LNCAP (cell line): ENCODE results near the gene CDC6.

Experiments
- TF ChIP-seq, protein P1 (sequence below): fragments of 450-650 bp; IDR thresholded peaks from 2 replicates; pipeline ENCODE4 v1.5.1; 2017; ENCODE audit warnings: mild to moderate bottlenecking

Gene CDC6

DNA sequence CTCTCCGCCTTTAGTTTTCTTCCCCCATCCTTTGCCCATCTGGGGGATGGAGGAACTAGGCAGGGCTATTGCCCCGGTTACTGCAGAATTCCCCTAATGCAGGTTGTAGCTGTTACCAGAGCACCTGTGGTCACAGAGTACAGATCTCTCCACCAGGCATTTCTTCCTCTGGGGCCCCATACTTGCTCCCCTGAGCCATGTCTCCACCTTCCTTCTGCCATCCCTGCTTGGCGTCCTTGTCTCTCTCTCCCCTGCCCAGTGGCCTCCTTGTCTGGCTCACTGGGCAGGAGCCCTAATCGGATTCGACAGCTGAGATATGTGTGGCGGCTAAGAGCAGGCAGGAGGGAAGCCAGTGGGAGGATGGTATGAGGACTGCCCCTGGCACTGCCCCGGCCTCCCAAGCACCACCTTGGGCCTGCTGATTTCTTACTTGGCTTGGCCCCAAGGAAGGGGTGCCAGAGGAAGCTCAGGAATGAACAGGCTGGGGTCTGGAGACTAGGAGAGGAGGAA, 23.3 kb downstream of the CDC6 start:
- TF ChIP-seq, protein P1, sequence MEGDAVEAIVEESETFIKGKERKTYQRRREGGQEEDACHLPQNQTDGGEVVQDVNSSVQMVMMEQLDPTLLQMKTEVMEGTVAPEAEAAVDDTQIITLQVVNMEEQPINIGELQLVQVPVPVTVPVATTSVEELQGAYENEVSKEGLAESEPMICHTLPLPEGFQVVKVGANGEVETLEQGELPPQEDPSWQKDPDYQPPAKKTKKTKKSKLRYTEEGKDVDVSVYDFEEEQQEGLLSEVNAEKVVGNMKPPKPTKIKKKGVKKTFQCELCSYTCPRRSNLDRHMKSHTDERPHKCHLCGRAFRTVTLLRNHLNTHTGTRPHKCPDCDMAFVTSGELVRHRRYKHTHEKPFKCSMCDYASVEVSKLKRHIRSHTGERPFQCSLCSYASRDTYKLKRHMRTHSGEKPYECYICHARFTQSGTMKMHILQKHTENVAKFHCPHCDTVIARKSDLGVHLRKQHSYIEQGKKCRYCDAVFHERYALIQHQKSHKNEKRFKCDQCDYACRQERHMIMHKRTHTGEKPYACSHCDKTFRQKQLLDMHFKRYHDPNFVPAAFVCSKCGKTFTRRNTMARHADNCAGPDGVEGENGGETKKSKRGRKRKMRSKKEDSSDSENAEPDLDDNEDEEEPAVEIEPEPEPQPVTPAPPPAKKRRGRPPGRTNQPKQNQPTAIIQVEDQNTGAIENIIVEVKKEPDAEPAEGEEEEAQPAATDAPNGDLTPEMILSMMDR = no peak

DNA sequence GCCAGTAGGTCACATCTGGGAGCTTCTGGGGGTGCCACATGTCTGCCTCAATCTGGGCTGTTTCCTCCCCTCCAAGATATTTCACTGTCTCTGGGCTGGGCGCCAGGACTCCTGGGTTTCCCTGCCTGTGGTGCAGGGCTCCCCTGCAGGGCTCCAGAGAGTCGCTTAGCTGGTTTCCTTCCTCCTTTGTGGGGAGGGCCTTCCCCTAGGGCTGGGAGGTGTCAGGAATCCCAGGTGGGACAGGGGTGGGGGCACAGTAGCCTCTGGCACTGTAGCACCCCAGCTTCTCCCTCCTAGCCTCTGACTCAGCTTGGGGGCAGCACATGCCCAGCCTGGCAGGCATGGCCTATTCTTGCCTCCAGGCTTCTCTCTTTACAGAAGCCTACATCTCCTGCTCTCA, 23.9 kb downstream of the CDC6 start:
- TF ChIP-seq, protein P1 = no peak

DNA sequence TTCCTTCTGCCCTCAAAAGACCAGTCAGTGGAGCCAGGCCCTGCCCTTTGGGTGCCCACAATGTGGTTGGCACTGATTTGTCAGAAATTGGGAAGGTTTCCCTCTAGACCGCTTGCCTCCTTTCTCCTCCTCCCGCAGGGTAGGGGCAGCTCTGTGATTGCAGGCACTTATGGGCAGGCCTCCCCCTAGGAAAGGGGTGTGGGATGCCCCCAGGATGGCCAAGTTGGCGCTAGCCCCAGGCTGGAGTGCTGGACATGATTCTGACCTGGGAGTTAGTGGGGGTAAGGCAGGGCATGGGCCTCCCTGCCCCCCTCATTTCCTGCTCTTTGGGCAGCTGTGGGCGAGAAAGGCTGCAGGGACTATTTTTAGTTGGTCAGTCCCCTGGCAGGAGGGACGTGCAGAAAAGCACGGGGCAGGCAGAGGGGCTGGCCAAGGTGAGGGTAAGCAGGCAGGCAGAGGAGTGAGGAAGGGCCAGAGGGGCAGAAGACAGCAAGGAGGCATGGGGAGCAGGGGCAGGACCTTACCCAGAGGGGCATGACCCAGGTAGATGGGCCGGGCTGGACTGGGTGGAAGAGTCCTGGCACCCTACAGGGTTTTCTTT, 24.6 kb downstream of the CDC6 start:
- TF ChIP-seq, protein P1 = no peak

GRCh38 chr17:40312893-40313667, 25.4 kb downstream of the CDC6 start:
- TF ChIP-seq, protein P1 = no peak

DNA sequence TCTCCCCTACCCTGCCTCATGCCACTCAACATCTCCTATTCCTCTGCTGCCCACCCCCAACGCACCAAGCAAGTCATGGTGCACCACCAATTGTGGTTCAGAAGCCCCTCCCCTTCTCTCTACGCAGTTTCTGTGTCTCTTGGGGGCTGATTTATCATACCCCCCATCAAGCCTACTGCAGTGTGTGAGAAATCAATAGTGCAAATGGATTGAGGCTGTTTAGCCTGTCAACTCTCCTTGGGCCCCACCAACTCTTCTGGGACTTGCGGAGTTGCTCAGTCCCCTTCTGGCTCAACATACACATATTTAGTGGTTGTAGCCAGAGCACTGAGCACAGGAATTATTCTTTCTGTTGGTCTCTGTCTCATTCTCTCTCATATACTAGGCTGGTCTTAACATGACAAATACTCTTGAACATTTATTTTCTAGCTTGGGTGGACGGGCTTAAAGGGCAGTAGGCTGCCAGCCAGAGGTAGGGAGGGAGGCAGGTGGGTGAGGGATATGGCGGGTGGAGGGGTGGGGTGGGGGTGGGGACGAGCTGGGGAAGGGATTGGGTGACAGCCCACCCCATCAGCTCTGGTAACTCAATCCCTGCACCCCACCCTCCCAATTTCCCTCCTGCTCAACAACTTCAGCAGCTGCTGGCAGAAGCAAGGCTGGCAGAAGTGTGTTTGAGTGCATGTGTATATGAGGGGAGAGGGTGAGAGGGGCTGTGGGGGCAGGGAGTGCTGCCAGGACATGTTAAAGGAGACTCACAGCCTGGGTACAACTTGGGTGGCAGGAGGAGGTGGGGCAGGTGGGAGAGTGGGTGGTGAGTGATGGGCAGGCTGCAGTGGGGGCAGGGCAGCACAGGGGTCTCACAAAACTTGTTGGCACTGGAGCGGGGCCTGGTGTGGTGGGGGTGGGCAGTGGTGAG, 26.2 kb downstream of the CDC6 start:
- TF ChIP-seq, protein P1 = no peak

DNA sequence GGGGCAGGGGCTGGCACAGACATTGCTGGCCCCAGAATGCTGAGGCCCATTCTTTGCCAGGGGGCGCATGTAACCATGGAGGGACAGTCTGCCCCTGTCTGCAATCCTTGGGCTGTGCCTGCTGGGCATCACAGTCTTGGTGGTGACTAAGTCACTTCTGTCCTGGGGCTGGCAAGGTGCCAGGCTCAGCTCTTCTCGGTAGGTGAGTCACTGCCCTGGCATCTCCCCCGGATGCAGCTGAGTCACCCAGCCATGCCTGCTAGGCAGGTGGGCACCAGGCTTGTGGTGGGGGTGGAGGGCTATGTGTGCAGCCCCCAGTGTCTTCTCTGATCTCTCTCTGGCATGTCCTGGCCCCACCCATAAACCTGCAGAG, 26.9 kb downstream of the CDC6 start:
- TF ChIP-seq, protein P1 = no peak

- TF ChIP-seq, protein P1 = no peak
These were observed 27.5 kb downstream of the CDC6 start for GRCh38 chr17:40315206-40315605.
